Measurements from ENCODE around the gene PABPN1. TPM values are rescaled to one million over a fixed set of nuclear protein-coding genes. Genes with fewer than 3 reads are reported as not detected.

PABPN1 gene
- total RNA-seq, 2 donors from 2014 or later = 26.0 to 36.1 TPM

GRCh38 chr14:23365036-23365731 lies 43.9 kb downstream of the PABPN1 start, which contains the start of gene EFS:
TSS of gene EFS (minus strand) at chr14:23365172. CDS start at chr14:23365025, 147 bp downstream.
- Histone ChIP-seq H3K27me3 (no peaks in the 10 kb centered on the region), H3K4me1 (peaks cover 0 to 31% of the 10 kb centered on the region in 2 donors), H3K9me3 (no peaks in the 10 kb centered on the region), H3K4me3 (peak within 1 kb of the TSS; percentile 49 to 58), H3K36me3 (no peaks in the 10 kb centered on the region), H3K27ac (peak within 1 kb of the TSS; percentile 88 to 90)
- TF ChIP-seq CTCF (IDR thresholded peaks at IDR 0.05) = no peak
- no peak for DNase-seq (ENCODE audit: low spot score)

GRCh38 chr14:23365732-23366425 lies 44.6 kb downstream of the PABPN1 start:
- Histone ChIP-seq H3K4me3 (peak overlapping the region; percentile 49 to 58), H3K36me3 (no peaks in the 10 kb centered on the region), H3K9me3 (no peaks in the 10 kb centered on the region), H3K4me1 (peaks cover 0 to 31% of the 10 kb centered on the region in 2 donors), H3K27me3 (no peaks in the 10 kb centered on the region), H3K27ac (peak overlapping the region; percentile 88 to 90)
- TF ChIP-seq CTCF (IDR thresholded peaks at IDR 0.05) = no peak
- no peak for DNase-seq (ENCODE audit: low spot score)

GRCh38 chr14:23366426-23366921 lies 45.2 kb downstream of the PABPN1 start:
- DNase-seq (ENCODE audit: low spot score) = no peak
- H3K4me1 ChIP-seq = peaks cover 0 to 31% of the 10 kb centered on the region in 2 donors
- TF ChIP-seq CTCF (IDR thresholded peaks at IDR 0.05) = no peak
- H3K9me3 ChIP-seq = no peaks in the 10 kb centered on the region
- H3K27ac ChIP-seq = peak overlapping the region; percentile 88 to 90
- no peaks in the 10 kb centered on the region for H3K36me3 ChIP-seq
- peak overlapping the region; percentile 49 to 58 for H3K4me3 ChIP-seq
- no peaks in the 10 kb centered on the region for H3K27me3 ChIP-seq

- no peaks in the 10 kb centered on the region for H3K9me3 ChIP-seq
- H3K4me1 ChIP-seq = peaks cover 0 to 8% of the 10 kb centered on the region in 2 donors
- no peaks in the 10 kb centered on the region for H3K27me3 ChIP-seq
- no peak overlapping the region for H3K27ac ChIP-seq
- no peak overlapping the region for H3K4me3 ChIP-seq
- DNase-seq (ENCODE audit: low spot score) = no peak
- TF ChIP-seq CTCF (IDR thresholded peaks at IDR 0.05) = no peak
- H3K36me3 ChIP-seq = no peaks in the 10 kb centered on the region
Observed at GRCh38 chr14:23370221-23370620, 49.0 kb downstream of the PABPN1 start.

- Histone ChIP-seq H3K27ac (no peak overlapping the region), H3K27me3 (no peaks in the 10 kb centered on the region), H3K4me1 (no peaks in the 10 kb centered on the region), H3K36me3 (no peaks in the 10 kb centered on the region), H3K4me3 (no peak overlapping the region), H3K9me3 (no peaks in the 10 kb centered on the region)
- DNase-seq (ENCODE audit: low spot score) = no peak
- no peak for TF ChIP-seq CTCF (IDR thresholded peaks at IDR 0.05)
Observed at GRCh38 chr14:23371865-23372264, 50.6 kb downstream of the PABPN1 start.

All from right atrium auricular region (tissue), 2 donors.